Neuron (in vitro differentiated cells): Measurements from ENCODE around the gene NELL1.

Source experiments
- H2AFZ ChIP-seq: one replicate; pipeline ENCODE4 v1.6.1; 2013; ENCODE audit warnings: low read depth, mild to moderate bottlenecking, inconsistent platforms, low read length, moderate library complexity
- H3K27me3 ChIP-seq: one replicate; pipeline ENCODE4 v1.6.1; 2013; ENCODE audit warnings: low read length; ENCODE audit not compliant: insufficient read depth
- H3K36me3 ChIP-seq: one replicate; pipeline ENCODE4 v1.6.1; 2013; ENCODE audit warnings: low read length; ENCODE audit not compliant: insufficient read depth
- H3K4me1 ChIP-seq: one replicate; pipeline ENCODE4 v1.6.1; 2013; ENCODE audit warnings: low read length; ENCODE audit not compliant: insufficient read depth
- H3K4me3 ChIP-seq: 2 replicates; pipeline ENCODE4 v1.5.1; 2013; ENCODE audit warnings: mild to moderate bottlenecking, low read length, moderate library complexity
- H3K9me3 ChIP-seq: one replicate; pipeline ENCODE4 v1.6.1; 2013; ENCODE audit warnings: low read length

The NELL1 gene

GRCh38 chr11:21346361-21346760 lies 677.0 kb downstream of the NELL1 start:
- Histone ChIP-seq H2AFZ (no peak overlapping the region), H3K9me3 (no peaks in the 10 kb centered on the region), H3K4me3 (no peak overlapping the region), H3K36me3 (no peaks in the 10 kb centered on the region), H3K27me3 (no peaks in the 10 kb centered on the region), H3K4me1 (no peaks in the 10 kb centered on the region)

GRCh38 chr11:21350613-21351012 lies 681.2 kb downstream of the NELL1 start:
- H2AFZ ChIP-seq = no peak overlapping the region
- no peaks in the 10 kb centered on the region for H3K36me3 ChIP-seq
- H3K27me3 ChIP-seq = no peaks in the 10 kb centered on the region
- H3K9me3 ChIP-seq = no peaks in the 10 kb centered on the region
- H3K4me3 ChIP-seq = no peak overlapping the region
- no peaks in the 10 kb centered on the region for H3K4me1 ChIP-seq

DNA sequence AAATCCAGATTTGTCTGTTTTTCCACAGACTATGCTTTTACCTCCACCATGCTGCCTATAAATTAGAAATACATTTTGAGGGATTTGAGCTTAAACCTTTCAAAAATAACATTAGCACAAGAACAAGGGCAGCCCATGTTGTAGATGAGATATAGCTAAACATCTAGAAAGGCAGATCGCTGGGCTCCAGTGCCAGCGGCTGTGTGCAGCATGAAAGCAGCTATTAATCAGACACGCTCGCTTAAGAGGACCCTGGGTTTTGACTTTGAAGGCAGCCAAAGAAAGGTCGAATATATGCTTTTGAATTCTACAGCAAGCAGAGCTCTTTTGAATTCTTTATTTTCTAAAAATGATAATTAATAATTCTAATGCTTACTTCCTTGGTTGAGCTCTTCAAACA lies 684.0 kb downstream of the NELL1 start:
- Histone ChIP-seq H3K4me1 (no peaks in the 10 kb centered on the region), H3K36me3 (no peaks in the 10 kb centered on the region), H3K4me3 (no peak overlapping the region), H2AFZ (no peak overlapping the region), H3K27me3 (no peaks in the 10 kb centered on the region), H3K9me3 (no peaks in the 10 kb centered on the region)

DNA sequence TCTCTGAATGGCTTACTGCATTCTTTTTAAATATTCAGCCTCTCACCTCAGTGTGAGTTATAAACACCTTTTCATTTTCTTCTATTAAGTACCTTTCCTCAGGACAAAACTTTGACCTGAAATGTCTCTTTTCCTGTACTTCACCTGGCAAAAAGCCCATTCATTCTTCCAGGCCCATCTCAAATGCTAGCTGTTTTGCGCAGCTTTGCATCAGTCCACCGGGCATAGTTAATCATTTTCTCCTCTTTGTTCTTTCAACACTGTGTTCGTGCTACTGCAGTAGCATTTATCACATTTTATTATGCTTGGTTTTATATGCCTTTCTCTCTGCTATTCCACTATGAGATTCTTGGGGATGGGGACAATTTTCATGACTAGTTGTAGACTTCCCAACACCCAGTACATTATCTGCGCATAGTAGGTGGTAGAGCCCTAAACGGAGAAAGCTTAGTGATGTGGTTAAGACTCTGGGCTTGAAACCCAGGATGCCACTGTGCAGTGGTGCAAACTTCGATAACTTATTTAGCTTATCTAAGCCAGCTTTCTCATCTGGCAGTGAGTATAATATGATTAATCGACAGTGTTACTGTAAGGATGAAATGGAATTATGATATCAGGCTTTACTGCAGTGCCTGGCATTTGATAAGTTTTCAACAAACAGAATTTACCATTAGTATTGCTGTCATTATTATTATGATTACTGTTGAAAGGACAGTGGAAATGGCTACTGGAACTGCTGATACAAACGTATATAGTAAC lies 695.7 kb downstream of the NELL1 start:
- Histone ChIP-seq H3K4me3 (no peak overlapping the region), H3K9me3 (no peaks in the 10 kb centered on the region), H3K4me1 (no peaks in the 10 kb centered on the region), H2AFZ (no peak overlapping the region), H3K36me3 (no peaks in the 10 kb centered on the region), H3K27me3 (no peaks in the 10 kb centered on the region)

- no peaks in the 10 kb centered on the region for H3K36me3 ChIP-seq
- H3K4me1 ChIP-seq = no peaks in the 10 kb centered on the region
- no peaks in the 10 kb centered on the region for H3K9me3 ChIP-seq
- H3K4me3 ChIP-seq = no peak overlapping the region
- no peaks in the 10 kb centered on the region for H3K27me3 ChIP-seq
- no peak overlapping the region for H2AFZ ChIP-seq
Measured at GRCh38 chr11:21369947-21370346, 700.6 kb downstream of the NELL1 start.

DNA sequence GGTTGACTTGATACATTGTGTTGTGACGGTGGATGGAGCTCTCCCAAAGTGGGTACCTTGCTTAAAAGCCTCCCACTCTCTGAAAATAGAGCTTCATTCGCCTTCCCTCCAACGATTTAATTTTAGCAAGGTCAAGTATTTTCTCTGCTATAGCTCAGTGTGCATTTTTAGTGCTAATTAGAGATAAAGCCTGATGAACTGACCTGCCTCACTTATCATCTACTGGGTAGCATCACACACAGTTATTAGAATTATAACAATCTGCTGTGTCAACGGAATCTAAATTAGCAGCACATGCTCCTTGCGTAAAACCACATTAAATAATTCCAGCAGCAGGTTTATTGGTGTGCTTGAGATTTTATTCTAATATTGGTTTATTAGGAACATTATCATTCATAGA lies 701.7 kb downstream of the NELL1 start:
- no peaks in the 10 kb centered on the region for H3K9me3 ChIP-seq
- H2AFZ ChIP-seq = no peak overlapping the region
- no peaks in the 10 kb centered on the region for H3K27me3 ChIP-seq
- H3K4me1 ChIP-seq = no peaks in the 10 kb centered on the region
- H3K36me3 ChIP-seq = no peaks in the 10 kb centered on the region
- H3K4me3 ChIP-seq = no peak overlapping the region

GRCh38 chr11:21372672-21373071 lies 703.3 kb downstream of the NELL1 start:
- Histone ChIP-seq H3K4me3 (no peak overlapping the region), H3K36me3 (no peaks in the 10 kb centered on the region), H3K4me1 (no peaks in the 10 kb centered on the region), H2AFZ (no peak overlapping the region), H3K9me3 (no peaks in the 10 kb centered on the region), H3K27me3 (no peaks in the 10 kb centered on the region)

GRCh38 chr11:21374376-21374775 lies 705.0 kb downstream of the NELL1 start:
- Histone ChIP-seq H3K4me3 (no peak overlapping the region), H3K27me3 (no peaks in the 10 kb centered on the region), H3K4me1 (no peaks in the 10 kb centered on the region), H3K9me3 (no peaks in the 10 kb centered on the region), H2AFZ (no peak overlapping the region), H3K36me3 (no peaks in the 10 kb centered on the region)

DNA sequence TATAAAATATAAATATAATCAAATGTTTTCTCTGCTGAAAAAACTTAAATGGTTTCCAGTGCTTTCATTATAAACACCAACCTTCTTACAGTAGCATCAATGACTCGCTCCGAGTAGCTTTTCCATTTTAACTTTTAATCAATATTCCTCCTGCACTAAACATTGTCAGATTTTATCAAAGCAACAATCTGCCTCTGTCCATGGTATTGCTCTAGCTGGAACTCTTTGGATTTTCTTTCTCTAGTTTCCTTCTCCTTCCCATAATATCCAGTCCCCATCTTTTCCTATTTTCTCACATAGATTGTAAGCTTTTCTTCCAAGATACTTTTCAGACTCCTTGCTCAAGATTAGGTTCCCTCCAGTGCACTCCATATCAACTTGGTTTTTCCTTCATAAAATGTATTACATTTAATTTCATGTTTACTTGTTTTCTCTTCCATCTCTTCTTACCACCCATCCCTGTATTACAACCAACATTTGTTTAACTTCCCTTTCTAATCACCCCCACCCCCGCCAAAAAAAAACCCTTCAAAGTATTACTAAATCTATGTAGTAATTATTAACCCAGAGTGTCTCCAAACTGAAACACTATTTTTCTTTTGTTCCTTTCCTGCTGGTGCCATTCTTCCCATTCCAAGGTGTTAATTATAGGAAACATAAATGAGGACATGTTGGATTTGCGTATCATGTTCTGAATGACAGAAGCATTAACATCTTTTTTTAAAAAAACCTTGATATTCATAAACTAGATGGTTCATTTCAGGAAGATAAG lies 716.5 kb downstream of the NELL1 start:
- Histone ChIP-seq H3K27me3 (no peaks in the 10 kb centered on the region), H3K36me3 (no peaks in the 10 kb centered on the region), H3K4me3 (no peak overlapping the region), H3K9me3 (no peaks in the 10 kb centered on the region), H2AFZ (no peak overlapping the region), H3K4me1 (peaks cover 4% of the 10 kb centered on the region)

- Histone ChIP-seq H3K27me3 (no peaks in the 10 kb centered on the region), H2AFZ (no peak overlapping the region), H3K4me1 (peaks cover 4% of the 10 kb centered on the region), H3K36me3 (no peaks in the 10 kb centered on the region), H3K4me3 (no peak overlapping the region), H3K9me3 (no peaks in the 10 kb centered on the region)
Measured at GRCh38 chr11:21390430-21390829, 721.0 kb downstream of the NELL1 start.

- Histone ChIP-seq H2AFZ (no peak overlapping the region), H3K4me3 (no peak overlapping the region), H3K9me3 (no peaks in the 10 kb centered on the region), H3K4me1 (no peaks in the 10 kb centered on the region), H3K36me3 (no peaks in the 10 kb centered on the region), H3K27me3 (no peaks in the 10 kb centered on the region)
Measured at GRCh38 chr11:21396342-21397008, 727.1 kb downstream of the NELL1 start.

DNA sequence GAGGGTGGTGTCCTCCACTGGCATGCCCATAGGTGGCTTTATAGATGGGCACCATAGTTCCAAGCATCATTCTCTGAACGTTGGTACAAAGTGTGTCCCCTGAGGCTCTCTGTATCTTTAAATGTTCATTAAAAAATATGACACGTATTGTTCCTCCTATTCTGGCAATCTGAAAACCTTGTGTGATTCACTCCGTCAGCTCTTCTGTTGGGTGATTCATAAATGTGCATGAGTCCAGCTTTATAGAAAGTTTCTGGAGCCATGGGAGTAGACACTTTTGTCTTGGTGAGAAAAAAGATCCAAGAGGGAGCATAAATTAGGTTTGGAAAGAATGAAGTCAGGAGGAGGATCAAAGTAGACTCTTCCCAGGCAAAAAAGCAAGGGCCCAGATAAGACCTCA lies 728.8 kb downstream of the NELL1 start:
- Histone ChIP-seq H3K9me3 (no peaks in the 10 kb centered on the region), H3K4me3 (no peak overlapping the region), H3K27me3 (no peaks in the 10 kb centered on the region), H3K4me1 (no peaks in the 10 kb centered on the region), H2AFZ (no peak overlapping the region), H3K36me3 (no peaks in the 10 kb centered on the region)

GRCh38 chr11:21401496-21401895 lies 732.1 kb downstream of the NELL1 start:
- Histone ChIP-seq H3K4me1 (no peaks in the 10 kb centered on the region), H3K9me3 (no peaks in the 10 kb centered on the region), H3K27me3 (no peaks in the 10 kb centered on the region), H3K36me3 (no peaks in the 10 kb centered on the region), H2AFZ (no peak overlapping the region), H3K4me3 (no peak overlapping the region)
